GM12891 (cell line): ENCODE results near the gene SPATA13.

ENCODE experiments used
- PAX5 ChIP-seq: IDR thresholded peaks from 2 replicates; pipeline ENCODE4 v1.6.1; 2011; ENCODE audit warnings: low read length, moderate library complexity, mild to moderate bottlenecking; ENCODE audit not compliant: insufficient read depth, severe bottlenecking
- POLR2A ChIP-seq: IDR thresholded peaks from 2 replicates; pipeline ENCODE4 v1.6.1; 2011; ENCODE audit warnings: low read depth, low read length, control low read depth
- POLR2AphosphoS5 ChIP-seq: IDR thresholded peaks from 2 replicates; pipeline ENCODE4 v1.6.1; 2011; ENCODE audit warnings: low read depth, low read length, control low read depth
- SPI1 ChIP-seq: IDR thresholded peaks from 2 replicates; pipeline ENCODE4 v1.6.1; 2011; ENCODE audit warnings: low read depth, low read length, control low read depth
- TAF1 ChIP-seq: IDR thresholded peaks from 2 replicates; pipeline ENCODE4 v1.6.1; 2011; ENCODE audit warnings: low read depth, low read length, control low read depth

- TF ChIP-seq POLR2AphosphoS5 (no peak), POLR2A (no peak), TAF1 (no peak), SPI1 (no peak), PAX5 (no peak)
Measured at GRCh38 chr13:24272452-24273161, 112.1 kb downstream of the SPATA13 start.
